GM18907 (cell line): ENCODE data around the gene TNIK.
"Not testable (repeated sequence)": the region's sequence is repeated elsewhere in the genome, so short reads cannot be mapped to it uniquely, and the experiment has no call there.

Experiments used
- ATAC-seq: cut with Tn5 transposase; IDR thresholded peaks from one replicate; pipeline ENCODE4 v1.9.1; 2021; ENCODE audit warnings: mild to moderate bottlenecking, moderate library complexity; ENCODE audit not compliant: unreplicated experiment

The TNIK gene

GRCh38 chr3:171155122-171155700, 305.0 kb downstream of the TNIK start:
- ATAC-seq, result no peak

GRCh38 chr3:171150945-171151344, 309.3 kb downstream of the TNIK start:
- no peak for ATAC-seq

- ATAC-seq, result no peak
These were observed 310.6 kb downstream of the TNIK start for GRCh38 chr3:171149526-171150116.

- no peak for ATAC-seq
These were observed 314.4 kb downstream of the TNIK start for GRCh38 chr3:171145798-171146197.

GRCh38 chr3:171142985-171143384, 317.2 kb downstream of the TNIK start:
- ATAC-seq, result no peak

- no peak for ATAC-seq
These were observed 320.0 kb downstream of the TNIK start for GRCh38 chr3:171140246-171140645.

- no peak for ATAC-seq
These were observed 322.2 kb downstream of the TNIK start for GRCh38 chr3:171138027-171138426.

- no peak for ATAC-seq
These were observed 324.7 kb downstream of the TNIK start for GRCh38 chr3:171135549-171135948.

- no peak for ATAC-seq
These were observed 326.2 kb downstream of the TNIK start for GRCh38 chr3:171133796-171134569.

GRCh38 chr3:171133337-171133736, 326.9 kb downstream of the TNIK start:
- ATAC-seq, result no peak

GRCh38 chr3:171132873-171133272, 327.3 kb downstream of the TNIK start:
- ATAC-seq, result no peak

GRCh38 chr3:171129827-171130226, 330.4 kb downstream of the TNIK start:
- no peak for ATAC-seq

- ATAC-seq, result no peak
These were observed 332.6 kb downstream of the TNIK start for GRCh38 chr3:171127611-171128010.

- ATAC-seq, result no peak
These were observed 333.6 kb downstream of the TNIK start for GRCh38 chr3:171126478-171127209.

GRCh38 chr3:171125010-171125409, 335.2 kb downstream of the TNIK start:
- no peak for ATAC-seq

- no peak for ATAC-seq
These were observed 336.3 kb downstream of the TNIK start for GRCh38 chr3:171123915-171124314.

GRCh38 chr3:171122861-171123260, 337.3 kb downstream of the TNIK start:
- no peak for ATAC-seq

- ATAC-seq, result no peak
These were observed 338.0 kb downstream of the TNIK start for GRCh38 chr3:171122240-171122639.

- no peak for ATAC-seq
These were observed 338.4 kb downstream of the TNIK start for GRCh38 chr3:171121801-171122200.

- ATAC-seq, result not testable (repeated sequence)
These were observed 340.8 kb downstream of the TNIK start for GRCh38 chr3:171119402-171119801.

- ATAC-seq, result not testable (repeated sequence)
These were observed 341.2 kb downstream of the TNIK start for GRCh38 chr3:171118993-171119392.
